A673 (cell line): ENCODE measurements around the gene TIGD3.

Experiments
- EZH2 ChIP-seq: fragments of 200-600 bp; sonication (generic); IDR thresholded peaks from 2 replicates; pipeline ENCODE4 v1.6.1; 2017; ENCODE audit warnings: borderline replicate concordance, low read depth, mild to moderate bottlenecking, mixed read lengths, antibody characterized with exemption, low read length; ENCODE audit not compliant: poor library complexity, severe bottlenecking
- TF ChIP-seq, protein P1 (sequence below): fragments of 300-800, 200-600 bp; sonication (generic); conservative IDR thresholded peaks from 2 replicates; pipeline ENCODE4 v1.5.1; 2017; ENCODE audit warnings: low read depth, mild to moderate bottlenecking, antibody characterized with exemption, low read length, moderate library complexity, mixed read lengths

DNA sequence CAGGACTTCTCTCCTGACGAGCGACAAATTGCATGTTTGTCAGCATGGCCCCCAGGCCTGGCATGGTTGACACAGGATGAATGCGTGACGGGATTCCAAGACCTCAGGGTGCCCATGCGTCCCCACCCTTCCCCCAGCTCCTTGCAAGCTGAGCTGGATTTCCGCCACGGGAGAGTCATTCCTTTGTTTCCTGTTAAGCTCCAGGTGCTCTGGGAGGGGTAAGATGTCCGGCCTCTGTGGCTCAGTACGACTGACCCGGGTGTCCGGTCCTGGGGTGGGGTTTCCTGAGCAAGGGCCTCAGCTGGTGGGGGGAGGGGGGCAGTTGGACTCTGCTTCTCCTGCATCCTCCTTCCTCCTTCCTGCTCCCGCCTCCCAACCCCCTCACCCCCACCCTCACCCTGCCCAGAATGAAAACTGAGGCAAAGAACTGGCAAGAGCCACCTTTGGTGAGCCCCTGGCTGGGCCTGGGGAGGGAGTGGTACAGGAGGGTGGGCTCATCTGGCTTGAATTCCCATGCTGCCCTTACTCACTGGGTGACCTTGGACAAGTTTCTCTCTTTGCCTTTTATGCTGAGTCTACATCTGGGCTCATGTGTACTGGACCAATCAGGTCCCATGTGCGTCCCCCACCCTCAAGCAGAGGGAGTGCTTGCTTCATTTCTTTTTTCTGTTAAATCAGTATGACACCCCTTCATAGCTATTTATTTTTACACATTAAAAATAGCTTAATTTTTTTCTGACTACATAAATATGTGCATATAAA lies 37.3 kb upstream of the TIGD3 start:
- TF ChIP-seq, protein P1, sequence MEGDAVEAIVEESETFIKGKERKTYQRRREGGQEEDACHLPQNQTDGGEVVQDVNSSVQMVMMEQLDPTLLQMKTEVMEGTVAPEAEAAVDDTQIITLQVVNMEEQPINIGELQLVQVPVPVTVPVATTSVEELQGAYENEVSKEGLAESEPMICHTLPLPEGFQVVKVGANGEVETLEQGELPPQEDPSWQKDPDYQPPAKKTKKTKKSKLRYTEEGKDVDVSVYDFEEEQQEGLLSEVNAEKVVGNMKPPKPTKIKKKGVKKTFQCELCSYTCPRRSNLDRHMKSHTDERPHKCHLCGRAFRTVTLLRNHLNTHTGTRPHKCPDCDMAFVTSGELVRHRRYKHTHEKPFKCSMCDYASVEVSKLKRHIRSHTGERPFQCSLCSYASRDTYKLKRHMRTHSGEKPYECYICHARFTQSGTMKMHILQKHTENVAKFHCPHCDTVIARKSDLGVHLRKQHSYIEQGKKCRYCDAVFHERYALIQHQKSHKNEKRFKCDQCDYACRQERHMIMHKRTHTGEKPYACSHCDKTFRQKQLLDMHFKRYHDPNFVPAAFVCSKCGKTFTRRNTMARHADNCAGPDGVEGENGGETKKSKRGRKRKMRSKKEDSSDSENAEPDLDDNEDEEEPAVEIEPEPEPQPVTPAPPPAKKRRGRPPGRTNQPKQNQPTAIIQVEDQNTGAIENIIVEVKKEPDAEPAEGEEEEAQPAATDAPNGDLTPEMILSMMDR: no peak
- no peak for TF ChIP-seq EZH2
